DOHH2 (cell line): ENCODE measurements around the gene COL9A3.

Experiments used
- H3F3A ChIP-seq: fragments of 200-600 bp; sonication (generic), shearing (Covaris generic); 2 replicates; pipeline ENCODE4 v1.6.0; 2016; ENCODE audit warnings: antibody characterized with exemption, mild to moderate bottlenecking; ENCODE audit not compliant: control insufficient read depth, insufficient read depth
- H3K27ac ChIP-seq: fragments of 200-600 bp; sonication (generic); 2 replicates; pipeline ENCODE4 v1.5.1; 2014; ENCODE audit warnings: low read depth, mild to moderate bottlenecking, low read length, moderate library complexity
- H3K27me3 ChIP-seq: fragments of 200-600 bp; sonication (generic); 2 replicates; pipeline ENCODE4 v1.6.1; 2014; ENCODE audit warnings: mild to moderate bottlenecking, low read length, mixed read lengths; ENCODE audit not compliant: control insufficient read depth
- H3K36me3 ChIP-seq: fragments of 200-600 bp; sonication (generic); 2 replicates; pipeline ENCODE4 v1.6.1; 2014; ENCODE audit warnings: mild to moderate bottlenecking, low read length, moderate library complexity, mixed read lengths; ENCODE audit not compliant: control insufficient read depth
- H3K4me1 ChIP-seq: fragments of 200-600 bp; sonication (generic); 2 replicates; pipeline ENCODE4 v1.6.1; 2014; ENCODE audit warnings: mild to moderate bottlenecking, low read length, mixed read lengths; ENCODE audit not compliant: control insufficient read depth
- H3K4me2 ChIP-seq: fragments of 200-600 bp; sonication (generic); 2 replicates; pipeline ENCODE4 v1.6.0; 2014; ENCODE audit warnings: mild to moderate bottlenecking, low read length, moderate library complexity
- H3K4me3 ChIP-seq: fragments of 200-600 bp; sonication (generic); 2 replicates; pipeline ENCODE4 v1.5.1; 2014; ENCODE audit warnings: mild to moderate bottlenecking, low read length, mixed read lengths
- H3K79me2 ChIP-seq: fragments of 200-600 bp; sonication (generic); 2 replicates; pipeline ENCODE4 v1.6.1; 2014; ENCODE audit warnings: mild to moderate bottlenecking, low read length, mixed read lengths; ENCODE audit not compliant: control insufficient read depth
- H3K9me2 ChIP-seq: fragments of 200-600 bp; sonication (generic); replicated peaks from 2 replicates; pipeline ENCODE4 v1.6.1; 2014; ENCODE audit warnings: mild to moderate bottlenecking, low read length, mixed read lengths; ENCODE audit not compliant: control insufficient read depth
- H3K9me3 ChIP-seq: fragments of 200-600 bp; sonication (generic); 2 replicates; pipeline ENCODE4 v1.6.1; 2014; ENCODE audit warnings: antibody characterized with exemption, low read length, mixed read lengths; ENCODE audit not compliant: control insufficient read depth, insufficient read depth
- H4K20me1 ChIP-seq: fragments of 200-600 bp; sonication (generic); 2 replicates; pipeline ENCODE4 v1.6.0; 2014; ENCODE audit warnings: low read depth, mild to moderate bottlenecking, antibody characterized with exemption, low read length, moderate library complexity; ENCODE audit not compliant: control insufficient read depth, insufficient read depth
- EZH2phosphoT487 ChIP-seq: fragments of 200-600 bp; sonication (generic); IDR thresholded peaks from 2 replicates; pipeline ENCODE4 v1.6.1; 2017; ENCODE audit warnings: borderline replicate concordance, mild to moderate bottlenecking, antibody characterized with exemption, low read length, moderate library complexity, mixed read lengths
- TF ChIP-seq, protein P1 (sequence below): fragments of 200-600 bp; sonication (generic); IDR thresholded peaks from one replicate; pipeline ENCODE4 v1.5.1; 2014; ENCODE audit warnings: antibody characterized with exemption, mild to moderate bottlenecking, low read depth, low read length; ENCODE audit not compliant: poor library complexity, severe bottlenecking

The COL9A3 gene

DNA sequence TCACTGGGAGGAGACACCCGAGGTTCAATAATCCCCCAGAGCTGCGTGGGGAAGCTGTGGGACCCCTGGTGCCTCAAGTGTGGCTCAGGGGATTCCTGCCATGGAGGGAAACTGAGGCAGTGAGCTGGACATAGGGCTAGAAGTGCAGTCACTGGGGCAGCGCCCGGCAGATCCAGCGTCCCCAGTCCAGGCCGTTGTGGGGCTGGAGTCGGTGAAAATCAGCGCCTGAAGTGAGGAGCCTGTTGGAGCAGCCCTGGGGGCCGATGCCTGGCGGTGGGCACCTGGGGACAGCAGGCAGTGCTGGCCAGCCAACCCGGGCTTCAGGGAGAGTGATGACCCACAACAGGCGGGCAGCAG lies 2.2 kb upstream of the COL9A3 start:
- Histone ChIP-seq H3K4me1 (no peaks in the 10 kb centered on the region), H3K27me3 (peaks cover 31% of the 10 kb centered on the region), H3F3A (no peaks in the 10 kb centered on the region), H4K20me1 (peaks cover 3% of the 10 kb centered on the region; the same call in 1 of the 2 replicates), H3K4me2 (no peak overlapping the region), H3K9me3 (no peaks in the 10 kb centered on the region), H3K4me3 (no peak overlapping the region), H3K36me3 (peaks cover 29% of the 10 kb centered on the region), H3K9me2 (no peaks in the 10 kb centered on the region), H3K79me2 (no peaks in the 10 kb centered on the region), H3K27ac (no peak overlapping the region)
- no peak for TF ChIP-seq EZH2phosphoT487
- TF ChIP-seq, protein P1, sequence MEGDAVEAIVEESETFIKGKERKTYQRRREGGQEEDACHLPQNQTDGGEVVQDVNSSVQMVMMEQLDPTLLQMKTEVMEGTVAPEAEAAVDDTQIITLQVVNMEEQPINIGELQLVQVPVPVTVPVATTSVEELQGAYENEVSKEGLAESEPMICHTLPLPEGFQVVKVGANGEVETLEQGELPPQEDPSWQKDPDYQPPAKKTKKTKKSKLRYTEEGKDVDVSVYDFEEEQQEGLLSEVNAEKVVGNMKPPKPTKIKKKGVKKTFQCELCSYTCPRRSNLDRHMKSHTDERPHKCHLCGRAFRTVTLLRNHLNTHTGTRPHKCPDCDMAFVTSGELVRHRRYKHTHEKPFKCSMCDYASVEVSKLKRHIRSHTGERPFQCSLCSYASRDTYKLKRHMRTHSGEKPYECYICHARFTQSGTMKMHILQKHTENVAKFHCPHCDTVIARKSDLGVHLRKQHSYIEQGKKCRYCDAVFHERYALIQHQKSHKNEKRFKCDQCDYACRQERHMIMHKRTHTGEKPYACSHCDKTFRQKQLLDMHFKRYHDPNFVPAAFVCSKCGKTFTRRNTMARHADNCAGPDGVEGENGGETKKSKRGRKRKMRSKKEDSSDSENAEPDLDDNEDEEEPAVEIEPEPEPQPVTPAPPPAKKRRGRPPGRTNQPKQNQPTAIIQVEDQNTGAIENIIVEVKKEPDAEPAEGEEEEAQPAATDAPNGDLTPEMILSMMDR = no peak

GRCh38 chr20:62815066-62815991 lies 1.5 kb upstream of the COL9A3 start:
- no peak overlapping the region for H3K27ac ChIP-seq
- H3F3A ChIP-seq = no peaks in the 10 kb centered on the region
- H3K36me3 ChIP-seq = peaks cover 22% of the 10 kb centered on the region
- H3K27me3 ChIP-seq = peaks cover 37% of the 10 kb centered on the region
- H4K20me1 ChIP-seq = peaks cover under 1% of the 10 kb centered on the region; the same call in 1 of the 2 replicates
- H3K9me2 ChIP-seq = no peaks in the 10 kb centered on the region
- TF ChIP-seq, protein P1 = no peak
- TF ChIP-seq EZH2phosphoT487 = no peak
- no peaks in the 10 kb centered on the region for H3K4me1 ChIP-seq
- no peaks in the 10 kb centered on the region for H3K9me3 ChIP-seq
- no peak overlapping the region for H3K4me2 ChIP-seq
- no peak overlapping the region for H3K4me3 ChIP-seq
- H3K79me2 ChIP-seq = no peaks in the 10 kb centered on the region

DNA sequence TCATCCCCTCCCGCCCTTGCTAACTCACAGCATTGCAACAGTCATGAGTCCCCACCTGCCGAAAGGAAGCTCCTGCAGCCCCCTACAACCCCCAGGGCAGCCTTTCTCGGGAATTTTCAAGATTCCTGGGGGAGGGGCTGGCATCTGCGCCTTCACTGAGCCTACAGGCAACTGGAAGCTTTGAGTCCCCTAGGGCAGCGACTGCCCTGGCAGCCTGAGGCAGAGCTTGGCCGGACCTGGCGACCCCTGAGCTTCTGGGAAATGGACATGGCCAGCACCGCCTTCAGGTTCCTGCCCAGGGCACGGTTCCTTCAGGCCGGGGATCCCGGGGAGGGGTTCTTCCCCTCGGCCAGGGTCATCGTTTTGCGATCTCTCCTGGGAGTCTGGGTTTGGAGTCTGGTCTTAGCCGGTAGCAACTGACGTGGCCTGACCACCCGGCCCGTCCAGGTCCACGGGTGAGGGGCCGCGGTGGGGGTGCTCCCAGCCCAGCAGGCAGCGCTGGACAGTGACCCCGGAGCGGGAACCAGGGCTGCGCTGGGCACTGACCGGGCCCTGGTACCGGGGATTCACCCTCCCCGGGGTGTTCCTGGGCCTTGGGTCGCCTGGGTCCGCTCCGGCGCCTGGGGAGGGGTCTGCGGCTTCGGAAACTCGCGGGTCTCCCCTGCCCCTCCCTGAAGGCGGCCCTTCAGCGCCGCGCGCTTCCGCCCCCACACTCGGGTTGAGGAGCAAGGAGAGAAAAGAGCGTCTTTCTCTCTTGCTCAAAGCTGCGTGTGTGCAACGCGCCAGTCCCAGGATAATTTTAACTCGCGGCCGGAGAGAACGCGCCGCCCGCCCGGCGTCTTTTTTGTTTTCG lies 593 bp upstream of the COL9A3 start:
- Histone ChIP-seq H3K27ac (no peak overlapping the region), H3K79me2 (no peaks in the 10 kb centered on the region), H3K9me2 (no peaks in the 10 kb centered on the region), H3K4me1 (no peaks in the 10 kb centered on the region), H3K27me3 (peaks cover 37% of the 10 kb centered on the region), H3F3A (no peaks in the 10 kb centered on the region), H3K4me3 (no peak overlapping the region), H3K9me3 (no peaks in the 10 kb centered on the region), H3K36me3 (peaks cover 16% of the 10 kb centered on the region; the same call in 1 of the 2 replicates), H4K20me1 (no peaks in the 10 kb centered on the region), H3K4me2 (no peak overlapping the region)
- TF ChIP-seq, protein P1 = no peak
- no peak for TF ChIP-seq EZH2phosphoT487
